ELF-1 (cell line): ENCODE data around the gene SLC12A5.

Experiments used
- DNase-seq: peaks from one replicate; pipeline ENCODE4 v3.0.0-alpha.2; 2016; ENCODE audit warnings: low read depth, low spot score

The SLC12A5 gene

GRCh38 chr20:46027245-46027853 lies 1.7 kb upstream of the SLC12A5 start:
- DNase-seq, result no peak

- no peak for DNase-seq
These were observed 905 bp upstream of the SLC12A5 start for GRCh38 chr20:46028110-46028509.

- peak; percentile 33 for DNase-seq
These were observed 1.4 kb downstream of the SLC12A5 start for GRCh38 chr20:46030284-46031013.

GRCh38 chr20:46031014-46031569 lies 2.1 kb downstream of the SLC12A5 start:
- DNase-seq, result no peak

GRCh38 chr20:46031701-46032254 lies 2.8 kb downstream of the SLC12A5 start:
- DNase-seq, result peak; percentile 78

- DNase-seq, result no peak
These were observed 5.0 kb downstream of the SLC12A5 start for GRCh38 chr20:46034039-46034438.

- DNase-seq, result no peak
These were observed 6.2 kb downstream of the SLC12A5 start for GRCh38 chr20:46035253-46035652.

GRCh38 chr20:46035713-46036112 lies 6.7 kb downstream of the SLC12A5 start:
- no peak for DNase-seq

GRCh38 chr20:46036370-46036769 lies 7.4 kb downstream of the SLC12A5 start:
- no peak for DNase-seq

- no peak for DNase-seq
These were observed 8.0 kb downstream of the SLC12A5 start for GRCh38 chr20:46037036-46037435.

- peak; percentile 75 for DNase-seq
These were observed 12.0 kb downstream of the SLC12A5 start for GRCh38 chr20:46040902-46041535.

GRCh38 chr20:46043556-46043955 lies 14.5 kb downstream of the SLC12A5 start:
- no peak for DNase-seq

- DNase-seq, result no peak
These were observed 15.9 kb downstream of the SLC12A5 start for GRCh38 chr20:46044896-46045295.

- DNase-seq, result no peak
These were observed 17.7 kb downstream of the SLC12A5 start for GRCh38 chr20:46046588-46047310.

- no peak for DNase-seq
These were observed 18.8 kb downstream of the SLC12A5 start for GRCh38 chr20:46047821-46048220.

- DNase-seq, result no peak
These were observed 20.2 kb downstream of the SLC12A5 start for GRCh38 chr20:46049190-46049589.

- no peak for DNase-seq
These were observed 20.8 kb downstream of the SLC12A5 start for GRCh38 chr20:46049815-46050214.

- no peak for DNase-seq
These were observed 21.4 kb downstream of the SLC12A5 start for GRCh38 chr20:46050444-46050843.

- DNase-seq, result no peak
These were observed 21.9 kb downstream of the SLC12A5 start for GRCh38 chr20:46050885-46051284.

GRCh38 chr20:46051556-46052308 lies 22.7 kb downstream of the SLC12A5 start:
- no peak for DNase-seq

GRCh38 chr20:46053416-46053815 lies 24.4 kb downstream of the SLC12A5 start:
- DNase-seq, result no peak
